ENCODE results near the gene IRF2BP1. TPM values are rescaled to one million over a fixed set of nuclear protein-coding genes. Genes with fewer than 3 reads are reported as not detected.

The IRF2BP1 gene
- total and polyA plus RNA-seq, 10 donors, result 10.0 to 29.4 (median 22.5) TPM

GRCh38 chr19:45878043-45878794 lies 7.7 kb downstream of the IRF2BP1 start:
- Histone ChIP-seq H3K36me3 (peaks cover 0 to 6% (median 0%) of the 10 kb centered on the region in 6 donors), H3K27ac (no peak overlapping the region), H3K9me3 (no peaks in the 10 kb centered on the region), H3K4me1 (peaks cover 4 to 32% (median 23%) of the 10 kb centered on the region in 6 donors), H3K27me3 (replicated peaks in 1 of 7) (peaks cover 0 to 52% (median 6%) of the 10 kb centered on the region in 7 donors), H3K4me3 (no peak overlapping the region)
- intact Hi-C loops (cut with DNase I; ENCODE audit: low total_unique reads), result no loop called here
- TF ChIP-seq POLR2AphosphoS5 (IDR thresholded peaks at IDR 0.05), result no peak
- no peak for TF ChIP-seq POLR2A (IDR thresholded peaks at IDR 0.05)
- TF ChIP-seq CTCF (IDR thresholded peaks at IDR 0.05 in 8 of 11, conservative IDR thresholded peaks at IDR 0.05 in 3 of 11), result no peak
- WGBS, 5 donors, result 75 to 80% (median 76%) methylated on average over 8 to 11 of the region's 11 CpGs
- no peak for DNase-seq

GRCh38 chr19:45876411-45877197 lies 9.3 kb downstream of the IRF2BP1 start:
- no peaks in the 10 kb centered on the region for H3K36me3 ChIP-seq
- H3K27ac ChIP-seq, result peak overlapping the region in 7 of 8 donors; percentile 44 to 78 (median 70)
- H3K4me1 ChIP-seq, result peaks cover 0 to 17% (median 12%) of the 10 kb centered on the region in 6 donors
- WGBS, 5 donors, result 4 to 8% (median 4%) methylated on average over 31 to 41 of the region's 41 CpGs
- peak overlapping the region in 4 of 8 donors; percentile 6 to 57 (median 20) for H3K4me3 ChIP-seq
- no peak for TF ChIP-seq POLR2A (IDR thresholded peaks at IDR 0.05)
- no peak for TF ChIP-seq CTCF (IDR thresholded peaks at IDR 0.05 in 8 of 11, conservative IDR thresholded peaks at IDR 0.05 in 3 of 11)
- peak in 1 of 3 donors; percentile 40 for TF ChIP-seq POLR2AphosphoS5 (IDR thresholded peaks at IDR 0.05)
- intact Hi-C loops (cut with DNase I; ENCODE audit: low total_unique reads), result no loop called here
- peaks cover 0 to 52% (median 6%) of the 10 kb centered on the region in 7 donors for H3K27me3 ChIP-seq (replicated peaks in 1 of 7)
- DNase-seq, result no peak
- H3K9me3 ChIP-seq, result no peaks in the 10 kb centered on the region

GRCh38 chr19:45876161-45876410 lies 9.9 kb downstream of the IRF2BP1 start:
- peaks cover 0 to 17% (median 12%) of the 10 kb centered on the region in 6 donors for H3K4me1 ChIP-seq
- H3K27ac ChIP-seq, result peak overlapping the region in 5 of 8 donors; percentile 44 to 78 (median 71)
- DNase-seq, result no peak
- no peaks in the 10 kb centered on the region for H3K36me3 ChIP-seq
- TF ChIP-seq POLR2AphosphoS5 (IDR thresholded peaks at IDR 0.05), result no peak
- WGBS, 5 donors, result 37 to 51% (median 43%) methylated on average over 4 of the region's 4 CpGs
- peak overlapping the region in 2 of 8 donors; percentile 31 to 57 for H3K4me3 ChIP-seq
- H3K9me3 ChIP-seq, result no peaks in the 10 kb centered on the region
- intact Hi-C loops (cut with DNase I; ENCODE audit: low total_unique reads), result no loop called here
- H3K27me3 ChIP-seq (replicated peaks in 1 of 7), result peaks cover 0 to 52% (median 6%) of the 10 kb centered on the region in 7 donors

- intact Hi-C loops (cut with DNase I; ENCODE audit: low total_unique reads), result no loop called here
- H3K27me3 ChIP-seq (replicated peaks in 1 of 7), result peaks cover 0 to 44% (median 6%) of the 10 kb centered on the region in 7 donors
- no peak overlapping the region for H3K27ac ChIP-seq
- no peaks in the 10 kb centered on the region for H3K36me3 ChIP-seq
- H3K4me1 ChIP-seq, result peaks cover 0 to 17% (median 12%) of the 10 kb centered on the region in 6 donors
- no peak overlapping the region for H3K4me3 ChIP-seq
- DNase-seq, result no peak
- H3K9me3 ChIP-seq, result no peaks in the 10 kb centered on the region
- 88 to 94% (median 90%) methylated on average over 7 of the region's 7 CpGs for WGBS, 5 donors
- TF ChIP-seq POLR2A (IDR thresholded peaks at IDR 0.05) (no peak), CTCF (IDR thresholded peaks at IDR 0.05 in 8 of 11, conservative IDR thresholded peaks at IDR 0.05 in 3 of 11) (no peak), POLR2AphosphoS5 (IDR thresholded peaks at IDR 0.05) (no peak)
These were observed 11.3 kb downstream of the IRF2BP1 start for GRCh38 chr19:45874620-45874966.

All from spleen (tissue), 11 donors.